Measurements from ENCODE around the gene TCEA2. TPM values are rescaled to one million over a fixed set of nuclear protein-coding genes. Genes with fewer than 3 reads are reported as not detected.

Gene TCEA2
- total RNA-seq, 1 experiment from 2014 or later = 38.5 TPM

GRCh38 chr20:64056639-64056888 lies 6.4 kb upstream of the TCEA2 start:
- in situ Hi-C loops (cut with HindIII; ENCODE audit: low pct_unique_long_range_greater_than_20kb, low sequenced_read_pairs) (no loop called here), intact Hi-C loops (cut with micrococcal nuclease; ENCODE audit: unreplicated experiment) (no loop called here)
- Histone ChIP-seq H3K4me1 (ENCODE audit: control insufficient read depth, insufficient read depth, low read length) (peaks cover 48% of the 10 kb centered on the region), H3K27me3 (ENCODE audit: control insufficient read depth, insufficient read depth, low read length) (no peaks in the 10 kb centered on the region), H3K4me3 (ENCODE audit: low read depth in 2 of 2, low read length in 2 of 2) (no peak overlapping the region), H3K9me3 (ENCODE audit: control insufficient read depth, insufficient read depth, low read depth, low read length) (no peaks in the 10 kb centered on the region), H3K36me3 (ENCODE audit: control insufficient read depth, insufficient read depth, low read length) (no peaks in the 10 kb centered on the region), H3K27ac (ENCODE audit: low read length) (peak overlapping the region; percentile 68)
- no peak for ATAC-seq
- TF ChIP-seq, protein P1, sequence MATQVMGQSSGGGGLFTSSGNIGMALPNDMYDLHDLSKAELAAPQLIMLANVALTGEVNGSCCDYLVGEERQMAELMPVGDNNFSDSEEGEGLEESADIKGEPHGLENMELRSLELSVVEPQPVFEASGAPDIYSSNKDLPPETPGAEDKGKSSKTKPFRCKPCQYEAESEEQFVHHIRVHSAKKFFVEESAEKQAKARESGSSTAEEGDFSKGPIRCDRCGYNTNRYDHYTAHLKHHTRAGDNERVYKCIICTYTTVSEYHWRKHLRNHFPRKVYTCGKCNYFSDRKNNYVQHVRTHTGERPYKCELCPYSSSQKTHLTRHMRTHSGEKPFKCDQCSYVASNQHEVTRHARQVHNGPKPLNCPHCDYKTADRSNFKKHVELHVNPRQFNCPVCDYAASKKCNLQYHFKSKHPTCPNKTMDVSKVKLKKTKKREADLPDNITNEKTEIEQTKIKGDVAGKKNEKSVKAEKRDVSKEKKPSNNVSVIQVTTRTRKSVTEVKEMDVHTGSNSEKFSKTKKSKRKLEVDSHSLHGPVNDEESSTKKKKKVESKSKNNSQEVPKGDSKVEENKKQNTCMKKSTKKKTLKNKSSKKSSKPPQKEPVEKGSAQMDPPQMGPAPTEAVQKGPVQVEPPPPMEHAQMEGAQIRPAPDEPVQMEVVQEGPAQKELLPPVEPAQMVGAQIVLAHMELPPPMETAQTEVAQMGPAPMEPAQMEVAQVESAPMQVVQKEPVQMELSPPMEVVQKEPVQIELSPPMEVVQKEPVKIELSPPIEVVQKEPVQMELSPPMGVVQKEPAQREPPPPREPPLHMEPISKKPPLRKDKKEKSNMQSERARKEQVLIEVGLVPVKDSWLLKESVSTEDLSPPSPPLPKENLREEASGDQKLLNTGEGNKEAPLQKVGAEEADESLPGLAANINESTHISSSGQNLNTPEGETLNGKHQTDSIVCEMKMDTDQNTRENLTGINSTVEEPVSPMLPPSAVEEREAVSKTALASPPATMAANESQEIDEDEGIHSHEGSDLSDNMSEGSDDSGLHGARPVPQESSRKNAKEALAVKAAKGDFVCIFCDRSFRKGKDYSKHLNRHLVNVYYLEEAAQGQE (IDR thresholded peaks at IDR 0.05; ENCODE audit: insufficient read depth in 1 of 2, low read depth in 2 of 2, low read length in 1 of 2) = no peak
- TF ChIP-seq, protein P2, sequence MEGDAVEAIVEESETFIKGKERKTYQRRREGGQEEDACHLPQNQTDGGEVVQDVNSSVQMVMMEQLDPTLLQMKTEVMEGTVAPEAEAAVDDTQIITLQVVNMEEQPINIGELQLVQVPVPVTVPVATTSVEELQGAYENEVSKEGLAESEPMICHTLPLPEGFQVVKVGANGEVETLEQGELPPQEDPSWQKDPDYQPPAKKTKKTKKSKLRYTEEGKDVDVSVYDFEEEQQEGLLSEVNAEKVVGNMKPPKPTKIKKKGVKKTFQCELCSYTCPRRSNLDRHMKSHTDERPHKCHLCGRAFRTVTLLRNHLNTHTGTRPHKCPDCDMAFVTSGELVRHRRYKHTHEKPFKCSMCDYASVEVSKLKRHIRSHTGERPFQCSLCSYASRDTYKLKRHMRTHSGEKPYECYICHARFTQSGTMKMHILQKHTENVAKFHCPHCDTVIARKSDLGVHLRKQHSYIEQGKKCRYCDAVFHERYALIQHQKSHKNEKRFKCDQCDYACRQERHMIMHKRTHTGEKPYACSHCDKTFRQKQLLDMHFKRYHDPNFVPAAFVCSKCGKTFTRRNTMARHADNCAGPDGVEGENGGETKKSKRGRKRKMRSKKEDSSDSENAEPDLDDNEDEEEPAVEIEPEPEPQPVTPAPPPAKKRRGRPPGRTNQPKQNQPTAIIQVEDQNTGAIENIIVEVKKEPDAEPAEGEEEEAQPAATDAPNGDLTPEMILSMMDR (IDR thresholded peaks at IDR 0.05) = no peak
- TF ChIP-seq TCF7L2 (IDR thresholded peaks at IDR 0.05; ENCODE audit: low read depth, low read length) (no peak), POLR2AphosphoS5 (IDR thresholded peaks at IDR 0.05; ENCODE audit: low read depth, low read length) (no peak), SIN3A (IDR thresholded peaks at IDR 0.05; ENCODE audit: borderline replicate concordance, insufficient read depth, low read depth, low read length) (no peak)
- CTCF ChIA-PET = interaction anchor here (0.6 to 2.3 kb wide), 2 partner anchors 10 to 17 kb away, joined by 6 to 14 read pairs; no protein-coding TSS in a partner anchor
- DNase-seq (ENCODE audit: low read depth, low spot score) = no peak
- BruUV-seq (replicated peaks) = no TSS peak
- POLR2A ChIA-PET = no interaction called here

GRCh38 chr20:64056889-64057627 lies 5.9 kb upstream of the TCEA2 start:
- TF ChIP-seq, protein P1 (IDR thresholded peaks at IDR 0.05; ENCODE audit: insufficient read depth in 1 of 2, low read depth in 2 of 2, low read length in 1 of 2) = no peak
- TF ChIP-seq TCF7L2 (IDR thresholded peaks at IDR 0.05; ENCODE audit: low read depth, low read length) (no peak), POLR2AphosphoS5 (IDR thresholded peaks at IDR 0.05; ENCODE audit: low read depth, low read length) (no peak), SIN3A (IDR thresholded peaks at IDR 0.05; ENCODE audit: borderline replicate concordance, insufficient read depth, low read depth, low read length) (no peak)
- TF ChIP-seq, protein P2 (IDR thresholded peaks at IDR 0.05) = no peak
- POLR2A ChIA-PET = interaction anchor here (0.5 kb wide), 1 partner anchor 110 kb away, joined by 3 read pairs; no protein-coding TSS in a partner anchor
- intact Hi-C loops (cut with micrococcal nuclease; ENCODE audit: unreplicated experiment) = no loop called here
- in situ Hi-C loops (cut with HindIII; ENCODE audit: low pct_unique_long_range_greater_than_20kb, low sequenced_read_pairs) = no loop called here
- no peak for DNase-seq (ENCODE audit: low read depth, low spot score)
- peak; percentile 43 for ATAC-seq
- Histone ChIP-seq H3K4me1 (ENCODE audit: control insufficient read depth, insufficient read depth, low read length) (peaks cover 43% of the 10 kb centered on the region), H3K4me3 (ENCODE audit: low read depth in 2 of 2, low read length in 2 of 2) (no peak overlapping the region), H3K27ac (ENCODE audit: low read length) (peak overlapping the region; percentile 68), H3K9me3 (ENCODE audit: control insufficient read depth, insufficient read depth, low read depth, low read length) (no peaks in the 10 kb centered on the region), H3K36me3 (ENCODE audit: control insufficient read depth, insufficient read depth, low read length) (no peaks in the 10 kb centered on the region), H3K27me3 (ENCODE audit: control insufficient read depth, insufficient read depth, low read length) (no peaks in the 10 kb centered on the region)
- no TSS peak for BruUV-seq (replicated peaks)
- CTCF ChIA-PET = interaction anchor here (2.3 kb wide), 1 partner anchor 18 kb away, joined by 14 read pairs; no protein-coding TSS in a partner anchor

All from Panc1 (cell line).